ENCODE results near the gene MRE11.
"Not testable (repeated sequence)": the region's sequence is repeated elsewhere in the genome, so short reads cannot be mapped to it uniquely, and the experiment has no call there.

The MRE11 gene

GRCh38 chr11:94506513-94506912 is 12.9 kb upstream of the MRE11 start:
- not testable (repeated sequence) for DNase-seq (ENCODE audit: low spot score)

DNA sequence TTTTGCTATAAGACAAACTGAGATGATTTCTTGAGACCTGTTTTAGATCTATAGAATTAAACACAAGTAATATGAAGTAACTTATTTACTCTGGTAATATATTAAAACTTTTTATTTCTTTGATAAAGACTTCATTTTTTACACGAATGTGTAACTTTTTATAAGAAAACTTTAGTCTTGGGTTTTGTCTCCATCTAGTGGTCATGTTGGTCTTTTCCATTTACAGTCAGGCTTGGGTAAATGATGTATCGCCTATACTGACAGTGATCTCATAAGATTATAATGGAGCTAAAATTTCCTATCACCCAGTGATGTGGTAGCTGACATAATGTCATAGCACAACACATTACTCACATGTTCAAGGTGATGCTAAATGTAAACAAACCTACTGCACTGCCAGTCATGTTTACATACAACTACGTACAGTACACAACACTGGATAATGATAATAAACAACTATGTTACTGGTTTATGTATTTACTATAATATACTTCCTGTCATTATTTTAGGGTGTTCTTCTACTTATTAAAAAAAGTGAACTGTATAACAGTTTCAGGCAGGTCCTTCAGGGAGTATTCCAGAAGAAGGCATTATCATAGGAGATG is 11.1 kb upstream of the MRE11 start:
- peak; percentile 71 for DNase-seq (ENCODE audit: low spot score)

GRCh38 chr11:94501522-94501921 is 7.9 kb upstream of the MRE11 start:
- no peak for DNase-seq (ENCODE audit: low spot score)

- no peak for DNase-seq (ENCODE audit: low spot score)
Measured at GRCh38 chr11:94500181-94500580, 6.5 kb upstream of the MRE11 start.

DNA sequence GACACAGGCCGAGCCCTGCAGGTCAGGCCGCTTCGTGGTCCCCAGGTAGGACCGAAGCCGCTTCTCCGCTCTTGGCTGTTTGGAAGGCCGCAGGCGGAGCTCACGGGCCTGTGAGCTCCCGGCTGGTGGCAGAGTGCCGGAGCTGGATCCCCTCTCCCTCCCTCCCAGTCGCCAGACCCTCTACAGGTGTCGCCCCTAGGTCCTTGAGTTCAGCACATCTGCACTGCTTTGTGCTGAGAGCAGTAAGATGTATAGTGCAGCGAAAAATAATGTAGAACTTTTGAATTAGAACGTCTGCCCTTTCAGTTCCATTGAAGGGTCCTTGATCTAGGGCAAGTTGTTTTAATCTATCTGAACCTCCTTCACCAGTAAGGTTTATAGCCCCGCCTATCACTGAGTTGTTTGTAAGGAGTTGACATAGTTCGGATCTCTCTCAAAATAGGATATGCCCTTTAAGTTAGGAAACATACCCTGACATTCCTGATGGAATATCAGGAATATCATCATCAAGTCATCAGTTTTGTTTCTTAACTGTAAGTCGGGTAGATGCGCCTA is 559 bp upstream of the MRE11 start:
- no peak for DNase-seq (ENCODE audit: low spot score)

DNA sequence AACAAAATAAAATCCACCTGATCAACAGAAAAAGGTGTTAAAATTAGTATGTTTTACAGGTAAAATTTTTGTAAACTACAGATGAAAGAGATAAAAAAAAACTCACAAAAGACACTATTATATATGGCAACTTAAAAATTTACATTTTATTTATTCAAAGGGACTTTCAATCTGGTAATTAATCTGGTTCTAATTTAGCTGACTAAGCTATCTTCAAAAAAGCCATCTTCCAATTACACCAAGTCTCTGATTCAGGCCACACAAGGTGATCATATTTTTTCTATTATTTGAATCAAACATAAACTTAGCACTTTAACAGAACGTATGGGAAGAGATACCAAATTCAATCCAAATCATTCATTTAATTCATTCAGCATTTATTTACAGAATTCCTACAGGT is 7.6 kb downstream of the MRE11 start:
- no peak for DNase-seq (ENCODE audit: low spot score)

DNA sequence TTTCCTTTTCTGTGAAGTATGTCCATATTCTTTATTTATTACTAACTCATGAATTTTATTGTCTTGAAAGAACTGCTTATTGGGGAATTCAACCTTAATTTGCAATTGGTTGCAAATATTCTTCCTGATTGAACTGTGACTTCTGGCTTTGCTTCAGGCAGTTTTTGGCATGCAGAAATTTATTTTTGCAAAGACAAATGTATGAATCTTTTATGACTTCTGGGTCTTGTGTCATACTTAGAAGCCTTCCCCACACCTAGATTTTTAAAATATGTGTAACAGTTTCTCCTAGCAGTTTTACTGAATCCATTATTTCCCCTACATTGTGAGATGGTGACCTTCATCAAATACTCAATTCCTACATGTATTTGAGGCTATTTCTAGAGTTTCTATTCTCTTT is 12.3 kb downstream of the MRE11 start:
- DNase-seq (ENCODE audit: low spot score): no peak

DNA sequence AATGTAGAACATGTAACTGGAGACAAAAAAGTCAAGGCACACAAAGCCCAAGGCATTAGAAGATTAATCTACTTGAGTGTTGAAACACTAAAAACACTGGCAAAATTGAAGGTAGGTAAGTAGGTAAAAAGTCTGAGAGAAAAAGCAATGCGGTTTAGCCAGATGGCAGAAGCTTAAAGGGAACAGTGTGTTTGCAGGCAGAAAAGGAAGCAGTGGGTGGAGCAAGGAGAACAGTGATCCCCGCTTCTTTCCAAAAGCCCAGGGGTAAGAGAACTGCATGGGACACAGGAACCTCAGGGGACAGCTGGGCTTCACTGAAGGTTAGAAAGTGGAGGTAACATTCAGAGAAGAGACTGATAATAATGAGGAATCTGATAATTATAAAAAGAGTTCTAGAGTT is 16.0 kb downstream of the MRE11 start:
- DNase-seq (ENCODE audit: low spot score): no peak

DNA sequence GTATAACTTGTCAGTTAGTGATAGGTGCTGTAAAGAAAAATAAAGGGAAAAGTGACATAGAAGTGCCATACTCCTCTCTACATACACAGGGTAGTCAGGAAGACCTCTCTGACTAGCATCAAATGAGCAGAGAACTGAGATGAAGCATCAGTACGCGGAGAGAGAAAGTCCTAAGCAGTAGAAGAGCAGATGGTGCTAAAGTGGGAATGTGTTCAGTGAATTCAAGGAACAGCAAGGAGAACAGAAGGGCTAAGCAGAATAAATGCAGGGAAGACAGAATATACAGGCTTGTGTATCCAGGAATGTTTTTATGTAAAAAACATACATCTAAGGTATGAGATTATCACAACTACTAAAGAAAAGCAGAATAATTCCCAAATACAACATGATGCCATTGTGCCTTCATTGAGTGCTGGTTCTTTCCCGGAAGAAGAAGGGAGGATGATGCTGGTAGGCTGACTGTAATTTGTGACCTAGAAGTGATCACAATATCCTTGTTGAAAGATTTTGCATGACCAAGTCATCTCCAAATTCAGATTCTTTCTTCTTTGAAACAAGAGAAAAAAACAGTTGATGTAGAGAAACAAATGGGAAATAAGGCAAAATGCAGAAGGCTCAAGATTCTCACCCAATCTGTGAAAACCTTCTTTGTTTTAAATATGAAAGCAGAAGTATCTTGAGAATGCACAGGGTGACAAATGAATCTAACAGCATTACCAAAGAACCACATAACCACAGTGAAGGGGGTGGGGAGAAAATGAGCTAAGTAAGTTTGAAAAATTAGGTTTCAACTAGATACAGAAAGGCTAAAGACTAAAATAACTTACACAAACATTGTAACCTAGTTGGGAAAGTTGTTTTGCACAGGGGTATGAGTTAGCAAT is 20.5 kb downstream of the MRE11 start:
- peak; percentile 24 for DNase-seq (ENCODE audit: low spot score)

- no peak for DNase-seq (ENCODE audit: low spot score)
Measured at GRCh38 chr11:94469416-94469815, 24.2 kb downstream of the MRE11 start.

GRCh38 chr11:94459576-94459975 is 34.1 kb downstream of the MRE11 start:
- no peak for DNase-seq (ENCODE audit: low spot score)

- DNase-seq (ENCODE audit: low spot score): no peak
Measured at GRCh38 chr11:94457118-94458029, 36.3 kb downstream of the MRE11 start.

GRCh38 chr11:94455861-94456260 is 37.8 kb downstream of the MRE11 start:
- DNase-seq (ENCODE audit: low spot score): no peak

DNA sequence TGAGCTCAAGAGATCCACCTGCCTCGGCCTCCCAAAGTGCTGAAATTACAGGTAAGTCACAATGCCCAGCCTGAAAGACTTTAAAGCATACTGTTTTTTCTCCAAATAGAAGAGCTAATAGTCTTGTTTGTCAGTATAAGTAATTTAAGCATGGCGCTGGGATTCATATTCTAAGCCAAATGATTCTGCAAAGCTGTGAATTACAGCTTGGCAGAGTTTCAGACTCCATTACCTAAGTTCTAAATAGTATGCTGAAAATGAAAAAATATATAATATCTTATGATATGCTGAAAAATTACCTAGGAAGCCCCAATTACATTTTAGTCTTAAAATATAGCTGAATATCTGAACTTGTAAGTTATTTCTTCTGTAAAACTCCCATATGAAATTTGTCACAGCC is 39.3 kb downstream of the MRE11 start:
- DNase-seq (ENCODE audit: low spot score): no peak

GRCh38 chr11:94452988-94453387 is 40.7 kb downstream of the MRE11 start:
- no peak for DNase-seq (ENCODE audit: low spot score)

- DNase-seq (ENCODE audit: low spot score): no peak
Measured at GRCh38 chr11:94450048-94450447, 43.6 kb downstream of the MRE11 start.

GRCh38 chr11:94449437-94449836 is 44.2 kb downstream of the MRE11 start:
- DNase-seq (ENCODE audit: low spot score): no peak

DNA sequence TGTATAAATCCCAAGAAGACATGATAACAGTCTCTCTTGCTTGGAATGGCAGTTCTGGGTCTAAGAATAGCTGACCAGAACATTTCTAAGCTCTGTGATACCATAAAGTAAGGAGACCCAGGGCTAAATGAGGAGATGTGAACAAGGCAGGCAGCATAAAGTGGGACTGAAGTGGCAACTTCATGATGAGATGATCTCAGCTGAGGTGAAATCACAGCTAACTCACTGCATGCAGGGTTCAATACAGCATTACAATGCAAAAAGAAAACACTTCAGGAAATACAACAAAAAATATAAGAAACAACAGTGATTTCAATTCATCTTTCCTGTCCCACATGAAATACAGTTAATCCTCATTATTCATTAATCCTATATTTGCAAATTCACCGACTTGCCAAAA is 44.6 kb downstream of the MRE11 start:
- DNase-seq (ENCODE audit: low spot score): no peak

DNA sequence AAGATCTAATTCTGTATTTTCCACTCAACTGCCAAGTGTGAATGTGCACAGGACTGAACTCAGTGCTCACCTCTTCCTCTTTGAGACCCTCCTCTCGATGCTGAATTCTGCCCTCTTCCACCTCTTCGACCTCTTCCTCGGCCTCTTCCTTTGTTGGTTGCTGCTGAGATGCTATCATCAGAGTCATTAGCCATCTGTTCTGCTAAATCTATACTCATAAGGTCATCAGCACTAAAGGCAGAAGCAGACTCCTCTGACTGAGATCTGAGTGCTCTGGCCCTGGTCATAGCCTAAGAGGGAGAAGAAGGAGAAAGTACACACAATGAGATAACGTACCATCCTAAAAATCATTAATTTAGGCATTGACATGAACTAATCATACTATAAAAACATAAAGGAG is 46.5 kb downstream of the MRE11 start:
- DNase-seq (ENCODE audit: low spot score): no peak

DNA sequence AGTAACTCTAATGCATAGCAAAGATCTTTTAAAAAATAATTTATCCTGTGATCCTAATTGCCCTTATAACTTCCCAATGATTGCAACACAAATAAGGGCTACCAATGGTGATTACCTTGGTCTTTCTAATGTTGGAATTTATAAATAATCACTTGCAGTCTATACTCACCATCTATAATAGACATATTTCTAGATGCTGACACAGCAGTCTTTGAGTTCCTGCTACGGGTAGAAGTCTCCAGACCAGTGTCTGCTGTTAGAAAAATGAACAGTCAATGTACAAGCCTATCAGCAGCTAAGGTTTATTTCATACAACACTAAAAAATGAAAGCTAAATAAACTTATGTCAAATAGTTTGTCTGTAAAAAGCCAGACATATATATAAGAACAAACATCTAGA is 48.0 kb downstream of the MRE11 start:
- no peak for DNase-seq (ENCODE audit: low spot score)

GRCh38 chr11:94433049-94433448 is 60.6 kb downstream of the MRE11 start:
- DNase-seq (ENCODE audit: low spot score): no peak

DNA sequence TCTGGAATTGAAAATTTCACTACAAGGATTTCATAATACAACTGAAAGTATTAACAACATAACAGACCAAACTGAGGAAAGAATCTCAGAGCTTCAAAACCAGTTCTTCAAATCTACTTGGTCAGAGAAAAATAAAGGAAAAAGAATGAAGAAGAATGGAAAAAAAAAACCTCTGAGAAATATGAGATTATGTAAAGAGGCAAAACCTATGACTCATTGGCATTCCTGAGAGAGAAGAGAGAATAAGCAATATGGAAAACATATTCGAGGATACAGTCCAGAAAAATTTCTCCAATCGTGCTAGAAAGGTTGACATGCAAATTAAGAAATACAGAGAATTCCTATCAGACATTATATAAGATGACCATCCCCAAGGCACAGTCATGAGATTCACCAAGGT is 69.0 kb downstream of the MRE11 start:
- DNase-seq (ENCODE audit: low spot score): no peak
